Fibroblast of villous mesenchyme (primary cell): Measurements from ENCODE around the gene ZNF423. TPM values are rescaled to one million over a fixed set of nuclear protein-coding genes. Genes with fewer than 3 reads are reported as not detected.
A peak's percentile ranks its signal among the peaks of the same experiment; 100 is the strongest.

Source experiments
- DNase-seq: peaks from one replicate; pipeline ENCODE4 v3.0.0-alpha.2; 2010; ENCODE audit warnings: low read depth
- H3K4me3 ChIP-seq: 2 replicates; pipeline ENCODE4 v1.5.1; 2011; ENCODE audit warnings: low read depth, mild to moderate bottlenecking, low read length
- CTCF ChIP-seq: IDR thresholded peaks from 2 replicates; pipeline ENCODE4 v1.5.1; 2012; ENCODE audit warnings: low read depth, mild to moderate bottlenecking, low read length; ENCODE audit not compliant: insufficient read depth
- total RNA-seq: library from RNA; depleted of rRNA; stranded (reverse); fragments of >200 nt; gene quantifications from 2 replicates; pipeline ENCODE4 v1.2.3, GENCODE V29; 2012

ZNF423 gene
- total RNA-seq, 1 donor: 0.43 TPM

- peak; percentile 1 for DNase-seq
Observed at GRCh38 chr16:49491771-49492761, 363.8 kb downstream of the ZNF423 start.

GRCh38 chr16:49491106-49491670, 364.7 kb downstream of the ZNF423 start:
- no peak for DNase-seq
- no peak for TF ChIP-seq CTCF
- H3K4me3 ChIP-seq: no peak overlapping the region

More at GRCh38 chr16:49491771-49492761, 363.8 kb downstream of the ZNF423 start:
- peak; percentile 65 for TF ChIP-seq CTCF
- no peak overlapping the region for H3K4me3 ChIP-seq

- no peak overlapping the region for H3K4me3 ChIP-seq
- no peak for TF ChIP-seq CTCF
- no peak for DNase-seq
Observed at GRCh38 chr16:49490321-49490705, 365.6 kb downstream of the ZNF423 start.

- no peak overlapping the region for H3K4me3 ChIP-seq
- DNase-seq: no peak
- no peak for TF ChIP-seq CTCF
Observed at GRCh38 chr16:49489686-49490320, 366.1 kb downstream of the ZNF423 start.

- no peak for TF ChIP-seq CTCF
- DNase-seq: no peak
- H3K4me3 ChIP-seq: no peak overlapping the region
Observed at GRCh38 chr16:49488740-49489525, 367.0 kb downstream of the ZNF423 start.

GRCh38 chr16:49488336-49488735, 367.6 kb downstream of the ZNF423 start:
- TF ChIP-seq CTCF: no peak
- DNase-seq: no peak
- no peak overlapping the region for H3K4me3 ChIP-seq
